Esophagus (tissue), 2 donors: ENCODE results near the gene PTK6. TPM values are rescaled to one million over a fixed set of nuclear protein-coding genes. Genes with fewer than 3 reads are reported as not detected.
A peak's percentile ranks its signal among the peaks of the same experiment; 100 is the strongest.

Experiments used
- H3K27ac ChIP-seq, 2 donors: one replicate each; pipeline ENCODE4 v1.5.1; 2013; ENCODE audit warnings: low read depth in 2 of 2, mild to moderate bottlenecking in 2 of 2, inconsistent platforms in 1 of 2, low read length in 1 of 2, moderate library complexity in 1 of 2
- H3K27me3 ChIP-seq, 2 donors: one replicate each; pipeline ENCODE4 v1.6.1; 2013; ENCODE audit warnings: low read length in 2 of 2, control low read depth in 1 of 2, mild to moderate bottlenecking in 1 of 2; ENCODE audit not compliant: insufficient read depth in 2 of 2, control insufficient read depth in 1 of 2
- H3K36me3 ChIP-seq, 2 donors: one replicate each; pipeline ENCODE4 v1.6.1; 2013; ENCODE audit warnings: low read length in 1 of 2; ENCODE audit not compliant: control insufficient read depth in 2 of 2, insufficient read depth in 2 of 2
- H3K4me1 ChIP-seq, 2 donors: one replicate each; pipeline ENCODE4 v1.6.1; 2013; ENCODE audit warnings: low read length in 1 of 2; ENCODE audit not compliant: control insufficient read depth in 2 of 2, insufficient read depth in 2 of 2
- H3K4me3 ChIP-seq, 2 donors: one replicate each; pipeline ENCODE4 v1.5.1; 2013; ENCODE audit warnings: low read length in 2 of 2, mild to moderate bottlenecking in 2 of 2, low read depth in 1 of 2, moderate library complexity in 1 of 2
- H3K9me3 ChIP-seq, 2 donors: one replicate each; pipeline ENCODE4 v1.6.1; 2013; ENCODE audit warnings: mild to moderate bottlenecking in 2 of 2, low read depth in 1 of 2, low read length in 1 of 2, moderate library complexity in 1 of 2; ENCODE audit not compliant: control insufficient read depth in 2 of 2, insufficient read depth in 1 of 2
- WGBS, 2 donors: extraction: QIAGEN DNeasy Blood & Tissue Kit; methylation state at CpG; one replicate each; pipeline ENCODE4 v1.1.7; 2013; 5-methylcytosine and 5-hydroxymethylcytosine counted together
- polyA plus RNA-seq, 2 donors: library from polyadenylated mRNA; stranded (reverse); fragments of 200-250 nt; gene quantifications; one replicate each; pipeline ENCODE4 v1.2.3, GENCODE V29; 2013
- donor health status: healthy with polysubstance abuse.
- donor health status: Bipolar disorder and iron deficiency.

The PTK6 gene
- polyA plus RNA-seq, 2 donors = 80.1 to 81.6 TPM

DNA sequence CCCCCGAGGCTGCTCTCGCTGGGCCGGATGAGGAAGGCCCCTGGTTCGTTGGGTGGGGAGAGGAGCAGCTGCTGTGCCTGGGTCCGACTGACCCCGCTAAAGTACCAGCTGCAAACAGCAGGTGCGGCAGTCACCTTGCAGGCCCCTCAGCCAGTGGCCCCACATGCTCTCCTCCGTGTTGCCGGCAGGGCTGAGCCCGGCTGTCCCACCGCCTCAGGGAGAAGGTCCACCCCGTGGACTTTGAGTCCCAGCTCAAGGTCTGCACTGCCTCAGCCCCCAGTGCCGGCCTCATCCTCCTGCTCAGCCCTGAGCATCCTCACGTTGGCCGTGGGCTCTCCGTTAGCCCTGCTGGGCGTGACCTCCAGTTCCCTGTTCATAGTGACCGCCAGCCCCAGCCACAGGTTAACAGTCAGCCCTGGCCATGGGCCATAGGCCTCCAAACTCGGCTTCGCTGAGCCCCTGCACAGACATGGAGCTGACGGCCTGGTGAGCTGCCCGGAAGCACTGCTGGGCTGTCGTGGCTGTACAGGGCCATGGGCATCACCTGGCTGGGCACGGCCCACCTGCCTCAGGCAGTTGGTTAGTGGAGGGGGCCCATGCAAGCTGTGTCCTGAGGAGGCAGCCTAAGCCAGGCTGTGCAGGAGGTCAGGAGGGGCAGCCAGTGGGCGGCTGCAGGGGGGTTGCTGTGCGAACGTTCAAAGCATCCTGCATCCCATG, 7.2 kb upstream of the PTK6 start:
- WGBS, 2 donors = 57 to 62% methylated on average over 25 to 27 of the region's 27 CpGs
- H3K27ac ChIP-seq = no peak overlapping the region
- no peaks in the 10 kb centered on the region for H3K36me3 ChIP-seq
- H3K27me3 ChIP-seq = peaks cover 0 to 8% of the 10 kb centered on the region in 2 donors
- peaks cover 0 to 5% of the 10 kb centered on the region in 2 donors for H3K9me3 ChIP-seq
- H3K4me3 ChIP-seq = no peak overlapping the region
- peaks cover 0 to 23% of the 10 kb centered on the region in 2 donors for H3K4me1 ChIP-seq

DNA sequence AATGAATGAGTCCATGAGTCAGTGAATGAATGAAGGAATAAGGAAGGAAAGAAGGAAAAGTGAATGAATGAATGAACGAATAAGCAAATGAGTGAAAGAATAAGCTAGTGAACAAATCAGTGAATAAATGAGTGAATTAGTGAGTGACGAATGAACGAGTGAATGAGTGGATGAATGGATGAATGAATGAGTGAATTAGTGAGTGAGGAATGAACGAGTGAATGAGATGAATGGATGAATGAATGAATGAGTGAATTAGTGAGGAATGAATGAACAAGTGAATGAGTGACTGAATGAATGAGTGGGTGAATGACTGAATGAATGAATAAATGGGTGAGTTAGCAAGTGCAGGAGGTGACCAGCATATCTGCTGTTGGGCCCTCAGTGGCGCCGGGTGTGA, 6.6 kb upstream of the PTK6 start:
- H3K4me3 ChIP-seq = no peak overlapping the region
- H3K4me1 ChIP-seq = peaks cover 0 to 29% of the 10 kb centered on the region in 2 donors
- WGBS, 2 donors = 85 to 86% methylated on average over 6 of the region's 6 CpGs
- no peak overlapping the region for H3K27ac ChIP-seq
- no peaks in the 10 kb centered on the region for H3K36me3 ChIP-seq
- H3K27me3 ChIP-seq = peaks cover 0 to 8% of the 10 kb centered on the region in 2 donors
- H3K9me3 ChIP-seq = peaks cover 0 to 5% of the 10 kb centered on the region in 2 donors

DNA sequence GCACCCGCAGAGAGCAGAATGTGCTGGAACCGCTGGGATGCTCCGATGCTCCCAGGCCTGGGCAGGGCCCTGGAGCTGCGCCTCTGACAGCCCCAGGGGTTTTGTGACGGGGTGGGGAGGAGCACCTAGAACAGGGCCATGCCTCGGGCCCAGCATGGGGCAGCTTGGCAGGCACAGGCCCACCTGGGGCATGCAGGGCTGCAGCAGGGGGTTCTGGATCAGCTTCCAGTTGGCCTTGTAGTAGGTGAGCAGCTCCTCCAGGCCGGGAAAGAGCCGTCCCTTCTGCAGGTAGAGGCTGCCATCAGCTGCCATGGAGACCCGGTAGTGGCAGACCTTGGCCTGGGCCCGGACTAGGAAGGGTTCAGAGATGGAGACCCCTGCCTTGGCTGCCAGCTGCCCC, 6.0 kb upstream of the PTK6 start:
- WGBS, 2 donors = 60 to 76% methylated on average over 10 of the region's 10 CpGs
- peaks cover 0 to 8% of the 10 kb centered on the region in 2 donors for H3K27me3 ChIP-seq
- H3K4me1 ChIP-seq = peaks cover 0 to 29% of the 10 kb centered on the region in 2 donors
- H3K4me3 ChIP-seq = no peak overlapping the region
- peaks cover 0 to 5% of the 10 kb centered on the region in 2 donors for H3K9me3 ChIP-seq
- H3K36me3 ChIP-seq = no peaks in the 10 kb centered on the region
- H3K27ac ChIP-seq = no peak overlapping the region

DNA sequence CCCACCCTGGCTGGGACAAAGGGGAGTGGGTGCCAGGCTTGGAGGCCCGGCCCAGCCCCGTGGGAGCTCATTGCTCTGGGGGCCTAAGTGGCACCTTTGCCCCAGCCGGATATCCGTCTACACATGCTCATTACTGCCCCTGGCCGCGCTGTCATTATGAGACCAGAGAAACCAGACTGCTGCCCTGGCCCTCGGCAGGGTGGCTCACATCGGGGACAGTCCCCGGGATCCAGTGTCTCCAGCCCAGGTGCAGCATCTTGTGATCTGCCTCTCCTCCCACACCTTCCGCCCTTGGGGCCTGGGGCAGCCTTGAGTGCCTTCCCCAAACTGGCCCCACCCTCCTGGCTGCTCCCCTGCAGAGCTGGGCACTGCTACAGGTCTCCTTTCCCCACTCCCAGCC, 5.5 kb upstream of the PTK6 start:
- Histone ChIP-seq H3K36me3 (no peaks in the 10 kb centered on the region), H3K27ac (peak overlapping the region in 1 of 2 donors; percentile 44), H3K4me3 (no peak overlapping the region), H3K27me3 (peaks cover 0 to 7% of the 10 kb centered on the region in 2 donors), H3K9me3 (peaks cover 0 to 5% of the 10 kb centered on the region in 2 donors), H3K4me1 (peaks cover 0 to 29% of the 10 kb centered on the region in 2 donors)
- 61 to 82% methylated on average over 9 to 10 of the region's 10 CpGs for WGBS, 2 donors

DNA sequence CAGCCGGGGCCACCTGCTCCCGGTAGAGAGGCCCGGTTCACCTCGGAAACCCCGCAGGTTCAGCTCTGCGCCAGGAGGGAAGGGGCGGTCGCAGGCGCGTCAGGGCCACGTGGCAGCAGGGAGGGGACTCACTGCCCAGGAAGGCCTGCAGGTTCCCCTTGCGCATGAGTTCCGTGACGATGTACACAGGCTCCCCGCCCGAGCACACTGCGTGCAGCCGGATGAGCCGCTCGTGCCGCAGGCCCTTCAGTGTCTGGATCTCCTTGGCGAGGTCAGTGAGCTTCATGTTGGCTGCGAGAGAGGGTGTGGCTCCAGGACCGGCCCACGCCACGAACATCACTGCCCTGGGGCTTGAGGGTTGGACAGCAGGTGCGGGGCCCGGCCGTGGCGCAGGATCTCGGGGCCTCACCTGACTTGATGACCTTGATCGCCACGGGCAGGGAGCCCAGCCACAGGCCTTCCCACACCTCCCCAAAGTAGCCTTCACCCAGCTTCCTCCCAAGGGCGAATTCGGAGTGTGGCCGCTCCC, 4.9 kb upstream of the PTK6 start:
- 54 to 62% methylated on average over 30 to 36 of the region's 36 CpGs for WGBS, 2 donors
- no peaks in the 10 kb centered on the region for H3K36me3 ChIP-seq
- H3K4me1 ChIP-seq = peaks cover 0 to 29% of the 10 kb centered on the region in 2 donors
- no peak overlapping the region for H3K4me3 ChIP-seq
- peak overlapping the region in 1 of 2 donors; percentile 44 for H3K27ac ChIP-seq
- peaks cover 0 to 2% of the 10 kb centered on the region in 2 donors for H3K27me3 ChIP-seq
- peaks cover 0 to 5% of the 10 kb centered on the region in 2 donors for H3K9me3 ChIP-seq

DNA sequence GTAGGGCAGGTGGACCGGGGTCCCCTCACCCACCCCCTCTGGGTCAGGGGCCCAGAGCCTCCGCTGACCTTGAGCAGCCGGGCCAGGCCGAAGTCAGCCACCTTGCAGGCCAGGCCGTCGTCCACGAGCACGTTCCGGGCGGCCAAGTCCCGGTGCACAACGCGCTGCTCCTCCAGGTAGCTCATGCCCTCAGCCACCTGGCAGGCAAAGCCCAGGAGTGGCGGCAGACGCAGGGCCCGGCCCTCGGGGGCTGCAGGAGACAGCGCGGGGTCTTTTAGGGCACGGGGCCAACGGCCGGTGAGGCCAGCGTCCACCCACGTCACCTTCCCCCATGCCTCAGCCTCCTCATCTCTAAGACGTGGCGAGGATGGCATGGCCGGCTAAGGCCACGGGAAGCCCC, 4.2 kb upstream of the PTK6 start:
- Histone ChIP-seq H3K36me3 (no peaks in the 10 kb centered on the region), H3K9me3 (peaks cover 0 to 5% of the 10 kb centered on the region in 2 donors), H3K4me3 (no peak overlapping the region), H3K4me1 (peaks cover 0 to 31% of the 10 kb centered on the region in 2 donors), H3K27me3 (no peaks in the 10 kb centered on the region), H3K27ac (no peak overlapping the region)
- 88 to 89% methylated on average over 25 to 28 of the region's 28 CpGs for WGBS, 2 donors

DNA sequence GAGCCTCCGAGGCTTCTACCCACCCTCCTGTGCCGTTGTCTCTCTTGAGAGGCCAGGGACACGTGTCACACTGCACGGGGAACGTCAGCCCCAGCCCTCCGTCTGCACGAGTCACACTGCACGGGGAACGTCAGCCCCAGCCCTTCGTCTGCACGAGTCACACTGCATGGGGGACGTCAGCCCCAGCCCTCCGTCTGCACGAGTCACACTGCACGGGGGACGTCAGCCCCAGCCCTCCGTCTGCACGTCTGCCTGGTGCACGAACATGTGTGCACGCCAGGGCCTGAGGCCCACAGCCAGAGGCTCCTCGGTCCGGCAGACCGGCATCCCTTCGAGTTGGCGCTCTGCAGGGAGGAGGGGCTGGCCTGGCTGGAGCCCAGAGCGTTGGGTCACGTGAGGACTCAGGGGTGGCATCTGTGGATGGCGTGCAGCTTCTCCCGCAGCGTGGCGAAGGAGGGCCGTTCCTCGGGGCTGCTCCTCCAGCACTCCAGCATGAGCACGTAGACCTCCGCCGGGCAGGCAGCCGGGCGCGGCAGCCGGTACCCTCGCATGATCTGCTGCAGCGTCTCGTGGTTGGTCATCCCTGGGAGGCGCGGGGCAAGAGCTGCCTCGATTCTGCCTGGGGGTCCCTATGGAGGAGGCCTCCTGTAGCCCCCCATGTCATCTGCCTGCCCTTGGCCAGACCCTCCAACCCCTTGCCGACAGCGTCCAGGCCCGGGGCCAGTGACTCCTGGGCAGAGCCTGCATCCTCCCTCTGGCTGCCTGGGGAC, 3.4 kb upstream of the PTK6 start:
- peaks cover 0 to 31% of the 10 kb centered on the region in 2 donors for H3K4me1 ChIP-seq
- H3K36me3 ChIP-seq = no peaks in the 10 kb centered on the region
- WGBS, 2 donors = 56 to 64% methylated on average over 46 to 49 of the region's 49 CpGs
- no peak overlapping the region for H3K4me3 ChIP-seq
- H3K9me3 ChIP-seq = peaks cover 0 to 5% of the 10 kb centered on the region in 2 donors
- H3K27ac ChIP-seq = no peak overlapping the region
- no peaks in the 10 kb centered on the region for H3K27me3 ChIP-seq

DNA sequence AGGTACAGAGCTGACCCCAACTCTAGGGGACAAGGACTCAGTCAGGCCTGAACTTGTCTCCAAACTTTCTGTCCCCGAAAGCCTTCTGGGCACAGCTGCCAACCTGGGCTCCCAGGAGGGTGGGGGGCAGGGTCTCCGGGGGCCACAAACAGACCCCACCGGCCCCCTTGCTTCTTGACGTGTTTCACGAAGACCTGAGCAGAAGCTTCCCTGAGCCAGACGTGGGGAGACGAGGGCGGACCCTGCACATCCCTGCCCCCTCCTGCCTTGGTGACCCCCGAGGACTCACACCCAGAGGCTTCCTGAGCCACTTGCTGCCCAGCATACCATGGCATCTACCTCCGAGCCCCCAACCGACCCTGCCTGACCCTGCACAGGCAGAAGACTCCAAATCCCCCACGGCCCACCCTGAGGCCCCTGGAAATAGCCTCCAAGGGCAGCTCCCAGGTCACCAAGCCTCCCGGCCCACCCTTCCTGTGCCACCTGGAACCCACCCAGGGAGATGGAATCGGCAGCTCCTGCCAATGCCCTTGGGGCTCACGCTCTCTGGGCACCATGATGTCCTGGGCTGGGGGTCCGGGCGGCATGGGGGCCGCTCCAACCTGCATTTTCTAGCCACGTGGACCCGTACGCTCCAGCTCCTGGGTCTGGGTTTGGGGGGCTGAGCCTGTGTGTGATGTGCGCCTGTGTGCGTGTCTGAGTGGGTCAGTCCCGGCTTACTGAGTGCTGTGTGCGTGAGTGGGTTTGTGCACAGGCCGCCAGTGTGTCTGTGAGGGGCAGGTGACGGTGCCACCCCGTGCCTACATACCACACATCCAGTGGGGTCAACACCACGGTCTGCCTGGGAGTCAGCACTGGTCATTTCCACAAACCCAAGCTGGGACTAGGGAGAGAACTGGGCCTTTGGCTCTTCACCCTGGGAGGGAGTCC, 2.5 kb upstream of the PTK6 start:
- Histone ChIP-seq H3K36me3 (no peaks in the 10 kb centered on the region), H3K4me1 (peaks cover 0 to 31% of the 10 kb centered on the region in 2 donors), H3K9me3 (peaks cover 0 to 5% of the 10 kb centered on the region in 2 donors), H3K27me3 (no peaks in the 10 kb centered on the region), H3K27ac (peak overlapping the region in 1 of 2 donors; percentile 3), H3K4me3 (no peak overlapping the region)
- WGBS, 2 donors = 71 to 82% methylated on average over 29 of the region's 29 CpGs

DNA sequence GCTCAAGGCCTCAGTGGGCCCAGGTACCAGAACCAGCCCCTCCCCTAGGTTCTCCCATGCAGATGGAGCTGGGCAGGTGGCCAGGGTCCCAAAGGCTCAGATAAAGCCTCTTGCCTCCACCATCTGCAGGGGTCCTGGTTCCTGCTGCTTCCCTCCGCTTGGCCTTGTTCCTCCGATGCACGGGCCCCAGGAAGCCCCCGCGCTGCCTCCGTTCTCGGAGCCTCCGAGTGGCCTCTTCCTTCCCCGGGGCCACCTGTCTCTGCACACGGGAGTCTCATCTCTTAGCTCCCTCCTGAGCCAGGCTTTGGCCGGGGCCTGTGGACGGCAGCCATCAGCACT, 1.9 kb upstream of the PTK6 start:
- H3K4me3 ChIP-seq = no peak overlapping the region
- no peaks in the 10 kb centered on the region for H3K36me3 ChIP-seq
- H3K27ac ChIP-seq = peak overlapping the region in 1 of 2 donors; percentile 97
- peaks cover 0 to 37% of the 10 kb centered on the region in 2 donors for H3K4me1 ChIP-seq
- no peaks in the 10 kb centered on the region for H3K27me3 ChIP-seq
- H3K9me3 ChIP-seq = no peaks in the 10 kb centered on the region
- WGBS, 2 donors = 52 to 57% methylated on average over 12 of the region's 12 CpGs
